ACHN (cell line): ENCODE results near the gene CNKSR1.

Source experiments
- DNase-seq: peaks from one replicate; pipeline ENCODE4 v3.0.0-alpha.2; 2015
- in situ Hi-C: cut with HindIII; loops from 2 replicates; pipeline ENCODE4 v1.10.0; 2017; ENCODE audit warnings: low sequenced_read_pairs, low pct_ligation_motif_present, low pct_unique_long_range_greater_than_20kb

CNKSR1 gene

DNA sequence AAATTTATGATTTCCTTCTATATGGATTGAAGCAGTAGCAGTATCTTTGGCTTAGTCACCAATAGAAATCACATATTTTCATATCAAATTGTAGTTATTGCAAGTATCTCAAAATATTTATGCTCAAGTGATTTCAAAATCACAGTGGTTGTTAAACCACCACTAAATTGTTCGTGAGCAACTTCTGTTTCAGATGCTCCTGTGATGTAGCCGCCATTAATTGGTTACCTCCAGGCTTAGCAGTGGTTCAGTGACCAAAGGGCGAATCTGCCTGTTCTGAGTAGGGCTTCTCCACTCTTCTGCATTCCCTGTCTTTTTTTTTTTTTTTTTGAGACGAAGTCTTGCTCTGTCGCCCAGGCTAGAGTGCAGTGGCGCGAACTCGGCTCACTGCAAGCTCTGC, 1.9 kb upstream of the CNKSR1 start:
- no peak for DNase-seq
- in situ Hi-C loops, result no loop called here

DNA sequence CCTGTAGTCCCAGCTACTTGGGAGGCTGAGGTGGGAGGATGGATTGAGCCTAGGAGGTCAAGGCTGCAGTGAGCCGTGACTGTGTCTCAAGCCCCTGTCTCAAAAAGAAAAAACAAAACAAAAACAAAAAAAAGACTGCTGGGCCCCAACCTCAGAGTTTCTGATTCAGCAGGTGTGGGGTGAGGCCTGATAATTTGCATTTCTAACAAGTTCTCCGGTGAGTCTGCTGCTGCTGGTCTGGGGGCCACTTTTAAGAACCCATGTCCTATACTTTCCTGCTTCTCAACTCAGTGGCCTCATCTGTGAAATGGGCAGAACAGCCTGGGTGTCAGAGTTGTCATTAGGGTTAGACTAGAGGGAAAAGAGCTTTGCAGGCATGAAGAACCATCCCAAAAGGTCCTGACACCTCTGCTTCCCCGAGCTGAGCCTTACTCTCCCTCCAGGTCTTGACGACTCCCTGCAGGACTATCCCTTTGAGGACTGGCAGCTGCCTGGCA, 2.8 kb downstream of the CNKSR1 start:
- in situ Hi-C loops, result no loop called here
- DNase-seq, result no peak

DNA sequence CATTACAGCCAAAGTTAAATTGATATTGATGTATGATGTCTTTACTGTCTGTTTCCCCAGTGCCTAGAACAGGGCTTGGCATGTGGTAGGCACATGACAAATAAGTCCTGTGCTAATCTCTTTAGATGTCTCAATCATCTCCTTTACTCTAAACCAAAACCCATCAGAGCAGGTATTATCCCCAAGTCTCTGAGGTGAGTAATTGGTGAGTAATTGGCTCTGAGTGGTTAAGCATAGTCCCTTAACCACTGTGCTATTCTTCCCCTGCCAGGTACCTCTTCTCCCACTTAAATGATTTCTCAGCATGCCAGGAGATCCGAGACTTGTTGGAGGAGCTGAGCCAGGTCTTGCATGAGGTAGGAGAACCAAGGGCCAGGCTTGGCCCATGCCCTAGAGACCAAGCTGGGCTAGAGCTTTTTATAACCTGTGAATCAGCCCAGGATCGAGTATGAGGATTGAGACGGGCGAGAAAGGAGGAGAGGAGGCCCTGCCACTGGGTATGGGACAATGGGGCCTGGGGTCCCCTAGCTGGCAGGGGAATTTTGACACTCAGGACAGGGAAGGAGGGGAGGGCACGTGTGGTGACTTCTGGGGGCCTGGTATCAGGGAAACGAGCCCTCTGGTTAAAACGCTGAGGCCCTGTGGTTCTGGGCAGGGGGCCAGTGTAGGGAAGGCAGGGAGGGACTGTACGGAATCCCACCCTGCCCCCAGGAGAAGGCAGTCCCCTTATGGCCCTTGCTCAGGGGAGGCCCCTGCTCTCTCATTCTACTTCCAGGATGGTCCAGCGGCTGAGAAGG, 4.5 kb downstream of the CNKSR1 start:
- DNase-seq, result no peak
- in situ Hi-C loops, result no loop called here

DNA sequence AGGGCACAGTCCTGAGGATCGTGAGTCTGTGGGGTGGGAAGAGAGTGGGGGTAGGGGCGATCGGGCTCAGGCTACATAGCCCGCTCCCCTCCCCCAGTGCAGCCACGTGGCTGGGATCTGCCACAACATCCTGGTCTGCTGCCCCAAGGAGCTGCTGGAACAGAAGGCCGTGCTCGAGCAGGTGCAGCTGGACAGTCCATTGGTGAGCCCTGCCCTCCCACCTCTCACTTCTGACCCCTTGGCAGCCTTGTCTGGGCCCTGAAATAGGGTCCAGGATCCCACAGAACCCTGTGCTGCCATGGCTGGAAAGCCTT, 5.0 kb downstream of the CNKSR1 start:
- in situ Hi-C loops, result no loop called here

DNA sequence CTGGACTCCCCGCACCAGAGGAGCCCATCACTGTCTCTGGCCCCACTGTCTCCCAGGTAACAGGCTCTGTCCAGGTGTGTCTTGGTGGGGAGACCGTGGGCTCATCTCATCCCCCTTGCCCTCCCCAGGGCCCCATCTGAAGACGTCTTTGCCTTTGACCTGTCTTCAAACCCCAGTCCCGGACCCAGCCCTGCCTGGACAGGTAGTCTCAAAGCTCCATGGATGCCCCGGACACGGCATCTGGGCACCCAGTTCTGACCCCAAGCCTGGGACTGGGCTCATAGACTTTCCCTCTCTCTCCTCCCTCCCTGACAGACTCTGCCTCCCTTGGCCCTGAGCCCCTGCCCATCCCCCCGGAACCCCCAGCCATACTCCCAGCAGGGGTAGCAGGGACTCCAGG, 6.8 kb downstream of the CNKSR1 start:
- in situ Hi-C loops, result no loop called here
- DNase-seq, result no peak

More for the DNA sequence above, 5.0 kb downstream of the CNKSR1 start:
- no peak for DNase-seq

DNA sequence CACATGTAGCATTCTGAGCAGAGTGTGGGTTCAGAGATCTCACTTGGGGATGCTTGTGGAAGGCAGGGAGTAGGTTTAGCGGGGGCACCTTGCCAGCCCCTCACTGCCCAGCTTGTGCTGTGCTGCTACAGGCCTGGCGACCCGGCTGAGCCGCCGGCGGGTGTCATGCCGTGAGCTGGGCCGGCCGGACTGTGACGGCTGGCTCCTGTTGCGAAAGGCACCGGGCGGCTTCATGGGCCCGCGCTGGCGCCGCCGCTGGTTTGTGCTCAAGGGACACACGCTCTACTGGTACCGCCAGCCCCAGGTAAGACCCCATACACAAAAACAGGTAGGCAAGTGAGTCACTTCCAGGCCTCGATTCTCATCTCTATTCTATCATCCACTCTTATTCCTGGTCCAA, 7.6 kb downstream of the CNKSR1 start:
- DNase-seq, result no peak
- in situ Hi-C loops, result no loop called here

DNA sequence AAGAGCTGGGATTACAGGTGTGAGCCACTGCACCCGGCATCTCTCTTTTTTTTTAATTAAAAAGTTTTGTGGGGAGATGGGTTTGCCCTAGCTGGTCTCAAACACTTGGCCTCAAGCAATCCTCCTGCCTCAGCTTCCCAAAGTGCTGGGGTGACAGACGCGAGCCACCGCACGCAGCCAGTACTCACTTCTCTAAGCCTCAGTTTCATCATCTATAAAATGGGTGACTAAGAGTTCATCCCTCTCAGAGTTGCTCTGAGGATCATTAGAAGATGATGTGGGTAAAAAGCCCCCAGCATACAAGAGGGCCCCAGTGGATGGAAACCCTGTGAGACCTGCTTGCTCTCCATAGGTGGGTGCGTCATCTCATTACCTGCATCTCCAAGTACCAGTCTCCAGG, 10.6 kb downstream of the CNKSR1 start:
- DNase-seq, result no peak
- in situ Hi-C loops, result no loop called here

DNA sequence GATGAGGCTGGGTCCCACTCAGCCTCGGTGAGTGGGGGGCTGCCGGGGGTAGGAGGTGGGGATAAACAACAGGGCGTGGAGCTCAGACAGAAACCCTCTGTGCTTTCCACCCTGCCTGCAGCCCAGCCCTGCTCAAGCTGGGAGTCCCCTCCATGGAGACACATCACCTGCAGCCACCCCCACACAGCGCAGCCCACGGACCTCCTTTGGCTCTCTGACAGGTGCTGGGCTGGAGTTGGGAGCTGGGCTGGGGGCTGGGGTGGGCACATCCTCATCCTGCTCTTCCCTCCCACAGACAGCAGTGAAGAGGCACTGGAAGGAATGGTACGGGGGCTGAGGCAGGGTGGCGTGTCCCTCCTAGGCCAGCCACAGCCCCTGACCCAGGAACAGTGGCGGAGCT, 11.2 kb downstream of the CNKSR1 start:
- no peak for DNase-seq
- in situ Hi-C loops, result no loop called here

DNA sequence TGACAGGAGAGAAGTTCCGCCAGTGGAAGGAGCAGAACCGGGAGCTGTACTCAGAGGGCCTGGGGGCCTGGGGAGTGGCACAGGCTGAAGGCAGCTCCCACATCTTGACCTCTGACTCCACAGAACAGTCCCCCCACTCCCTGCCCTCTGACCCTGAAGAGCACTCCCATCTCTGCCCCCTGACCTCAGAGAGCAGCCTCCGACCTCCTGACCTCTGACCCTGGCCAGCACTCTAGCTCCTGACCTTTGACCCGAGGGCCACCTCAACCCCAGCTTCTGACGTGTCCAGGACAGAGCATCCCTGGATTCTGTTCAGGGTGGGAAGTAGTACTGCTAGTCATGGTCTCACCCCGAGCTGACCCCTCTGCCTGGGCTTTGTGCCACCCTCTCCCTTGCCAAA, 12.0 kb downstream of the CNKSR1 start:
- in situ Hi-C loops, result no loop called here

DNA sequence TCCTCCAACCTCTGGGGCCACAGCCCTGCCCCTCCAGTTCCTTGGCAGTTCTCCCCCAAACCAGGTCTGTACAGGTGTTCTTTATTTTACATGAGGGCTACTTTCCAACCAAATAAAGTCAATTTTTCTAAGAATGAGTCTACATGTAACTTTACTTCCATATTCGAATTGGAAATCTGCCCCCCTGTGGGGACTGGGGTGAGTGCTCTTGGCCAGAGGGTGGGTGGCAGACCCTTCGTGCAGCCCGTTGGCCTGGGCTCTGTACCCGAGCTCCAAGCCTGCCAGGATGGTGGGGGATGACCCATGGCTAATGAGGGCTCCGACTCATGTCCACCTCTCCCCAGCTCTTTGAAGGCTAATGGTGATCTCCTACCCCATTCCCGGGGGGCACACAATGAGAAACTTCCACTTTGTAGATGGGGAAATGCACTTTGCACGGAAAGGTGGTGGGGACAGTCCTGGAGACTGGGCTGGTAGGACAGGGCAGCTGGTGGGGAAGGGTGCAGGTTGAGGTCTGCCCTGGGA, 12.5 kb downstream of the CNKSR1 start:
- in situ Hi-C loops, result no loop called here
- no peak for DNase-seq

More for the DNA sequence above, 12.0 kb downstream of the CNKSR1 start:
- no peak for DNase-seq

DNA sequence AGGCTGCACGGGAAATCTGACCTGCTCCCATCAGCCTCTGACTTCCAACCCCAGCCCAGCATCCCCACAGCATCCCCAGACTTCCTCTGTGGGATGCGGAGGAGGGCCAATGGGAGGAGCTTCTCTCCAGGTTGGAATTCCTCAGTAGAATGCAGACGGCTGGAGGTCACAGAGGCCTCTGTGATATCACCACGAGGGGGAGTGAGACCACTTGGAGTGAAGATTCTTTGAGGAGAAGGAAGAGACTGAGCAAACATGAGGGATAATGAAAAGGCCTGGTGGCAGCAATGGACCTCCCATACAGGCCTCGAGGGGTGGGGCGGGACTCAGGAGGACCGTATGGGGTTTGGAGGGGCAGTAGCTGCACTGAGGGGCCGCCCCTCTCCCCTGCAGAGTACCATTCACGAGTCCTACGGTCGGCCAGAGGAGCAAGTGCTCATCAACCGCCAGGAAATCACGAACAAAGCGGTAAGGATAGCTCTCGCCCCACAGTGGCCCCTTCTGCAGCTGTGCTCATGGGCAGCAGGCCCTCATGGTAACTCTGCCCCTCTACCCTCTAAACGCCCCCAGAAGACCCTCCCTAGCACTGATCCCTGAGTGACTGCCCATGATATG, 13.2 kb downstream of the CNKSR1 start, which contains the start of gene CATSPER4:
Gene CATSPER4, plus strand, starts transcription at position 230 of the 615 bp plus-strand sequence. Its CDS starts 26 bp downstream, at position 256.
- DNase-seq, result no peak
- in situ Hi-C loops, result no loop called here

DNA sequence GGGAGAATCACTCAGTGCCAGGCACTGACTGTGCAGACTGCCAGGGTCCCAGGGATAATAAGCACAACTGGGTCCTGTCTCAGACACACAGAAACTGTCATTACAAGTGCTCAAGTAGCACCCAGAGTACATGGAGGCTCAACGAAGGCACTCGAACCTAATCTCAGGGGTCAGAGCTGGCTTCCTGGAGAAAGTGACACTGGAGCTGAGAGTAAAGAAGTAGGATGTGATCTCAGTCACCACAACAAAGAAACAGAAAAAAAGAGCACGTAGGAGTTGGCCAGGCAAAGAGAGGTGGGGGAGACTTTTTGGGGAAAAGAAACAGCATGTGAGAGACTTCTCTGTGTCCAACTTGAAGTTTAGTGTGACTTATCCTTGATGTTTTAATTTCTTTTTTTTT, 14.4 kb downstream of the CNKSR1 start:
- no peak for DNase-seq
- in situ Hi-C loops, result no loop called here

DNA sequence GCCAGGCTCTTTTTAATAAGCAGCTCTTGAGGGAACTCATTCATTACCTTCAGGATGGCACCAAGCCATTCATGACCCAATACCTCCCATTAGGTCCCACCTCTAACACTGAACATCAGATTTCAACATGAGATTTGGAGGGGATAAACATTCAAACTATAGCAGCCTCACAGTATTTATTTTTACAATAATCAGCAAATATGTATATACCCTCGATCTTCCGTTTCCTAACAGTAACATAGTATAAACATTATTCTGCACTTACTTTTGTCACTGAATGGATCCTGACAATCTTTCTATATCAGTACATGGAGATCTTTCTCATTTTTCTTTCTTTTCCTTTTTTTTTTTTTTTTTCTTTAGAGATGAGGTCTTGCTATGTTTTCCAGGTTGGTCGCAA, 18.5 kb downstream of the CNKSR1 start:
- in situ Hi-C loops, result no loop called here
- no peak for DNase-seq

DNA sequence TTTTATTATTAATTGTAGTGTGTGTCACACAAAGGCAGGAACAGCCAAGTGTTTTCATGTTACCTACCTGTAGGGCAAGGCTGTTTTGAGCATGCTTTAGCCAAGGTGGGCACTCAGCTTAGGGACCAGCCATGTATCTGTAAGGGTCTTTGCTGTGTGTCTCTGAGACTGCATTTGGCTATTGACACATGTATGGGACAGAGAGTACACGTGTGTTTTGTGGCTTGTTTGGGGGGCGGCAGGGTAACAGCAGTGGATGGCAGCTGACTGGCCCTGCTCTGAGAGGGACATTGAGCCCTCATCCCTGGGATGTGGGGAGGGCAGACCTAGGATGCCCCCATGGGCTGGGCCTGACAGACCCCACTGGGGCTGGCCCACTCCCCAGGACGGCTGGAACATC, 20.0 kb downstream of the CNKSR1 start:
- no peak for DNase-seq
- in situ Hi-C loops, result no loop called here

DNA sequence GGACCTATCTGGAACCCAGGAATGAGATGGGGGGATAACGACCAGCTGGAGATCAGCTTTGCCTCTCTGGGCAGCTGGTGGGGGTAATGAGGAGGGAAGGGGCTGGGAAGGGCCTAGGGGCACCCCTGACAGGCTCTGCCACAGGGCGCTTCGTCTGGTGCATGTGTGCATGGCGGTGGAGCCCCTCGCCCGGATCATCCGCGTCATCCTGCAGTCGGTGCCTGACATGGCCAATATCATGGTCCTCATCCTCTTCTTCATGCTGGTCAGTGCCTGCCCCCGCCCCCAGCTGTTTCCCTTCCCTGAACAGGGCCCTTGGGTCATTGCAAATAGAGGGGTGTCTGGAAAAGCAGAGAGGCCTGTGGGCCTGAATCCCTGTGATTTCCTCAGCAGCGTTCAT, 20.5 kb downstream of the CNKSR1 start:
- in situ Hi-C loops, result no loop called here
- DNase-seq, result no peak

DNA sequence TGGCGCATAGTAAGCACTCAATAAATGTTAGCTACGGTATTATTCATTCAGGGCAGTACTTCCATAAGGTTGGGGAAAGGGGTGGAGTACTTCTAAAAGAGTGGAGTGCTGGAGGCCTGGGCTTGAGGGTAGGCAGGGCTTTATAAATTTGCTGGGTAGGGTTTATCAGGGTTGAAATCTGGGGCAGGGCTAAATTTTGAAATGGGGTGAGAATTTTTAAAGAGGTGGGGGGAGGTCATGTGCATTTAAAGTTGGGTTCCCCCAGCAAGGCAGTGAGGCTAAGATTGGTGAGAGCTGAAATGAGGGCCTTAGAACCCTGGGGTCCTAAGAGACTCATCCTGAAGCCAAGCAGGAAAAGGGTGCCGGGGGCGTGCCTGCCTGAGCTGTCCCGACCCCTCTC, 23.1 kb downstream of the CNKSR1 start:
- DNase-seq, result no peak
- in situ Hi-C loops, result no loop called here

DNA sequence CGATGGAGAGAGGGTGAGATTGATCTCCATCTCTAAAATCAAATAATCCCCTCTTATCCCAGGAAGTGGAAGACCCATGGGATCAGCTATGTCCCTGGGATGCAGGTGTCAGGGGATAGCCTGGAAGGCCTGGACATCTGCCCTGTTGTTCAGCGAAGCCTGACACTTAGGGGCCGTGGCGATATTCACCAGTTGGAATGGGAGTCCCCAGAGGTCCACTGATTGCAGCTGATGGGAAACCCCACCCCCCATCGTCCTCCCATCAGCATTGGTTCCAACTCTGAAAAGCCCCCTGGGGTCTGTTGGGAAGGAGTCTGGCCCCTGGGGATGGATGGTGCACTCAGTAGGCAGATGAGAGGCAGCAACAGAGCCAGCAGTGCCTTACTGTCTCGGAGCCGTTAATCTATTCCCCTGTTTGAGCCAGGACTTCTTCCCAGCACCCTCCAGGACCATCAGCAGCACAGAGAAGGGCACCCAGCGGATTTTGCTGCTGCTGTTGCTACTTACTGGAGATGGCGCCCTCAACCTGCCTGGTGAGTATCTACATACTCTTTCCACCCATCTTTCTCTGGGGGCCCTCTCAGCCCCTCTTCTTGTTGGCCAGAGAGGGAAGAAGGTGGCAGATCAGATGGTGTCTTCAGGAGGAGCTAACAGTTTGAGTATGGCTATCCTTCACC, 26.5 kb downstream of the CNKSR1 start:
- in situ Hi-C loops, result no loop called here
- no peak for DNase-seq

DNA sequence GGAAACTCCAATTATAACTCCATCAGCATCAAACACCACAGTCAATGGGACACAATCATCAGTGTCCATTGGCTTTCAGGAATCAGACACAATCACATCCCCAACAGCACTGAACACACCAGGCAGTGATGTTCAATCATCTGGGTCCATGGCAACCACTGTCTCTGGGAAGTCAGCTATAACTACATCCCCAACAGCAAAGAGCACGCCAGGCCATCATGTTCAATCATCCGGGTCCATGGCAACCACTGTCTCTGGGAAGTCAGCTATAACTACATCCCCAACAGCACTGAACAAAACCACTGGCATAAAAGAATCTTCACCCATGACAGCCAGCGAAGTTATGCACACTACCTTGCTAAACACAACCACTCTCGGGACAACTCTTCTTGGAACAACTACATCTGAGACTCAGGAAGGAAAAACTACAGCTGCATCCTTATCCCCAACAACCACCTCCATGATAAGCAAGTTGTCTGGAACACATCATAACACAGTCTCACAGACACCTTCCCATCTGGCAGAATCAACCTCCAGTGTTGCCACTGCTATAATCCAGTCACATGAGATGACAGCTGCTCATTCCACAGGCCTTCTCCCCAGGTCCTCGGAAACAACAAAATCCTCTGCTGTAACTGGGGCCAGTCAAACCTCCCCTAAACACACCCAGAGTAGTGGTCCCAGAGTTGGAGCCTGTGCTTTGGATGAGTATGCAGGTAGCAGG, 33.0 kb downstream of the CNKSR1 start:
- DNase-seq, result no peak
- in situ Hi-C loops, result no loop called here

DNA sequence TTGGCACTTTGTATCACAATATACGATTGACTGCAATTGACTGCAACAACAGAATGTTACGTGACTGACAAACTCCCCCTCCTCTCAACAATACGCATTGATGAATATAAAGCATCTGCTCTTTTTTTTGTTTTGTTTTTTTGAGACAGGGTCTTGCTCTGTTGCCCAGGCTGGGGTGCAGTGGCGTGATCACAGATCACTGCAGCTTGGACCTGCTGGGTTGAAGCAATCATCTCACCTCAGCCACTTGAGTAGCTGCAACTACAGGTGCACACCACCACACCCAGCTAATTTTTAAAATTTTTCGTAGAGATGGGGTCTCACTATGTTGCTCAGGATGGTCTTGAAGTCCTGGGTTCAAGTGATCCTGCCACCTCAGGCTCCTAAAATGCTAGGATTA, 35.4 kb downstream of the CNKSR1 start:
- DNase-seq, result no peak
- in situ Hi-C loops, result no loop called here
